Measurements from ENCODE around the gene FAM83G. TPM values are rescaled to one million over a fixed set of nuclear protein-coding genes. Genes with fewer than 3 reads are reported as not detected.
A peak's percentile ranks its signal among the peaks of the same experiment; 100 is the strongest.
"Not testable (repeated sequence)": the region's sequence is repeated elsewhere in the genome, so short reads cannot be mapped to it uniquely, and the experiment has no call there.

Gene FAM83G
- total and polyA plus RNA-seq, 3 donors from 2014 or later = 2.5 to 4.7 (median 4.6) TPM

DNA sequence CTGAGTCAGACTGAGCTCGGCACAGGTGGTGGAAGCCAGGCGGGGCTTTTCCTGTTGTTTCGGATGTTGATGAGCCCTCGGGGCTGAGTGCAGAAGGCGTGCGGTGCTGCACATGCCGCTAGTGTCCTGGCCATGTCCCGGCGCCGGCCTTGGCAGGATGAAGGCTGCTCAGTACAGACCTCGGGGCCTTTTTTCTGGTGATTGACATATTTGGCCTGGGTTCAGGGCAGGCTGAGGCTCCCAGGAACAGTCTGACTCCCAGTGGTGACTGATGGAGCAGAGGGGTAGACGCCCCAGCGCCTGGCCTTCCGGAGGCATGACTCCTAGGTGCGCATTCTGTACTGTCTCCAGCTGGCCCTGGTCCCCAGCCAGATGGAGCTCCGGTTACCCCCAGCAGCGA lies 33.4 kb upstream of the FAM83G start:
- intact Hi-C loops (cut with DNase I; ENCODE audit: low total_unique reads); H3K4me3 ChIP-seq; H3K4me1 ChIP-seq; DNase-seq; H3K36me3 ChIP-seq (ENCODE audit: low read depth, missing control alignments); H3K27ac ChIP-seq; H3K27me3 ChIP-seq; H3K9me3 ChIP-seq: not testable (repeated sequence)
- WGBS, 2 donors = no CpG with 5 or more reads among the region's 17 CpGs

GRCh38 chr17:19037547-19037946 lies 33.0 kb upstream of the FAM83G start:
- H3K4me1 ChIP-seq; H3K36me3 ChIP-seq (ENCODE audit: low read depth, missing control alignments); H3K27ac ChIP-seq; intact Hi-C loops (cut with DNase I; ENCODE audit: low total_unique reads); H3K27me3 ChIP-seq; H3K9me3 ChIP-seq; H3K4me3 ChIP-seq; DNase-seq: not testable (repeated sequence)
- WGBS, 2 donors = 34% methylated on average over 3 of the region's 6 CpGs; no CpG with 5 or more reads in 1 of the 2 donors

- H3K27me3 ChIP-seq; intact Hi-C loops (cut with DNase I; ENCODE audit: low total_unique reads); H3K27ac ChIP-seq; DNase-seq; H3K4me3 ChIP-seq; H3K9me3 ChIP-seq; H3K36me3 ChIP-seq (ENCODE audit: low read depth, missing control alignments); H3K4me1 ChIP-seq: not testable (repeated sequence)
- WGBS, 2 donors = no CpG with 5 or more reads among the region's 6 CpGs
Measured at GRCh38 chr17:19036186-19036585, 31.6 kb upstream of the FAM83G start.

DNA sequence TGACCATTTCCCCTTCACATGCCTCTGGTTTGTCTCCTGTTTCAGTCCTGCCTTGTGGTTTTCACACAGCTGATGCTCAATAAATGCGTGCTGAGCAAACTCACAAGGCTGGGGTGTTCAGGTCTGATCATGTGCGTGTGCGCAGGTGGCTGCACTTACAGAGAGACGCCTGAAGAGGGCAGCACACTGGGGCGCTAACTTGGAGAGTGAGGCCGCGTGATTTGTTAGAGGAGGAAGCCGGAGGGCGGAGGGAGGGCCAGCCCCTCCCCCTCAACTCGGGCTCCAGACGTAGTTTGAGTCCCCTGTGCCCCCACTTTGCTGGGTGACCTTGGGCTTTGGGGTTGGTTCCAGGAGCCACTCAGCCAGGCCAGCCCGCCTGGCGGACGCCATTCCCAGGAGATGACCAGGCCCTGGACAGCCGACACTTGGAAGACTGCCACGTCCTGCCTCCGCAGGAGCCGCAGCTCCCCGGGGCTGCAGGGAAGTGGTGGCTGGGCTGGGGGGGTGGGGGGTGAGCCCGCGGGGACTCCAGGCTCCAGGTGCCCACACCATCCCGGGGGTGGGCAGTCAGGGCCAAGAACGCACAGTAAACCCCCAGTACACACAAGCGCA lies 27.9 kb upstream of the FAM83G start:
- H3K9me3 ChIP-seq; H3K27me3 ChIP-seq; DNase-seq; H3K36me3 ChIP-seq (ENCODE audit: low read depth, missing control alignments); H3K27ac ChIP-seq; H3K4me1 ChIP-seq; H3K4me3 ChIP-seq; intact Hi-C loops (cut with DNase I; ENCODE audit: low total_unique reads): not testable (repeated sequence)
- no CpG with 5 or more reads among the region's 24 CpGs for WGBS, 2 donors

- H3K27ac ChIP-seq; intact Hi-C loops (cut with DNase I; ENCODE audit: low total_unique reads); H3K9me3 ChIP-seq; H3K4me1 ChIP-seq; H3K27me3 ChIP-seq; H3K36me3 ChIP-seq (ENCODE audit: low read depth, missing control alignments); H3K4me3 ChIP-seq: not testable (repeated sequence)
- no CpG with 5 or more reads among the region's 4 CpGs for WGBS, 2 donors
- DNase-seq = peak; percentile 70
Measured at GRCh38 chr17:19031729-19032128, 27.2 kb upstream of the FAM83G start.

- H3K4me1 ChIP-seq; H3K27ac ChIP-seq; H3K4me3 ChIP-seq; DNase-seq; H3K27me3 ChIP-seq; H3K36me3 ChIP-seq (ENCODE audit: low read depth, missing control alignments); intact Hi-C loops (cut with DNase I; ENCODE audit: low total_unique reads); H3K9me3 ChIP-seq: not testable (repeated sequence)
- no CpG with 5 or more reads among the region's 5 CpGs for WGBS, 2 donors
Measured at GRCh38 chr17:19030771-19031449, 26.3 kb upstream of the FAM83G start.

GRCh38 chr17:19029740-19030139 lies 25.2 kb upstream of the FAM83G start:
- DNase-seq; intact Hi-C loops (cut with DNase I; ENCODE audit: low total_unique reads): not testable (repeated sequence)
- no CpG with 5 or more reads among the region's 5 CpGs for WGBS, 2 donors

DNA sequence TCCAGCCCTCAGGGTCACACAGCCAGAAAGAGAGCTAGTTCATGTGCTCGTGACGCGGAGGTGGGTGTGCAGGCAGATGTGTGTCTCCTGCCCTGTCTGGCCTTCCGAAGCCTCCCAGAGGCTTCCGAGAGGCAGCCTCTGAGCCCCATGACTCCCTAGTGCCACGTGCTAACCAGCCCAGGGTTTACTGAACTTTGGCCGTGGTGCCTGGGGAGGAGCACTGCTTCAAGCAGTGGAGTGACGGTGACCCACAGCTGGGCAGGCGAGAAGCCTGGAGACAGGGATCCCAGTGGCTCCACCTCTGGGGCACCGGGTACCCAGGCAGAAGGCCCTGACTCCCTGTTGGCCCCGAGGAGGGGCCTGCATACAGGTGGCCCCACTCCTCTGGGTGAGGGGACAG lies 24.1 kb upstream of the FAM83G start:
- H3K4me3 ChIP-seq; H3K36me3 ChIP-seq (ENCODE audit: low read depth, missing control alignments); H3K9me3 ChIP-seq; H3K27ac ChIP-seq; DNase-seq; intact Hi-C loops (cut with DNase I; ENCODE audit: low total_unique reads); H3K4me1 ChIP-seq; H3K27me3 ChIP-seq: not testable (repeated sequence)
- no CpG with 5 or more reads among the region's 11 CpGs for WGBS, 2 donors

More at GRCh38 chr17:19029740-19030139, 25.2 kb upstream of the FAM83G start:
- H3K4me1 ChIP-seq; H3K27ac ChIP-seq; H3K4me3 ChIP-seq; H3K9me3 ChIP-seq; H3K36me3 ChIP-seq (ENCODE audit: low read depth, missing control alignments); H3K27me3 ChIP-seq: not testable (repeated sequence)

Measured in testis (tissue), 3 donors.